SK-N-MC (cell line): ENCODE results near the gene DOCK4.

Experiments used
- DNase-seq: peaks from one replicate; pipeline ENCODE4 v3.0.0-alpha.2; 2011; ENCODE audit warnings: low read depth, low spot score
- H3K27ac ChIP-seq: fragments of 200-600 bp; sonication (generic); 2 replicates; pipeline ENCODE4 v1.5.1; 2016; ENCODE audit warnings: mixed run types
- H3K36me3 ChIP-seq: fragments of 200-600 bp; sonication (generic); 2 replicates; pipeline ENCODE4 v1.6.1; 2017; ENCODE audit warnings: antibody characterized with exemption, low read length, mixed read lengths; ENCODE audit not compliant: insufficient read depth
- H3K4me3 ChIP-seq: fragments of 200-600 bp; sonication (generic); 2 replicates; pipeline ENCODE4 v1.5.1; 2016
- H3K9ac ChIP-seq: fragments of 200-600 bp; sonication (generic); 2 replicates; pipeline ENCODE4 v1.8.0; 2017; ENCODE audit warnings: mixed run types, mixed read lengths; ENCODE audit not compliant: insufficient read length
- H3K9me3 ChIP-seq: fragments of 200-600 bp; sonication (generic); 2 replicates; pipeline ENCODE4 v1.6.1; 2017; ENCODE audit warnings: low read depth, mild to moderate bottlenecking, antibody characterized with exemption, low read length, moderate library complexity, mixed read lengths
- EZH2 ChIP-seq: fragments of 200-600 bp; sonication (generic); IDR thresholded peaks from one replicate; pipeline ENCODE4 v1.6.1; 2017; ENCODE audit warnings: antibody characterized with exemption
- FOXP2 ChIP-seq: optimal IDR thresholded peaks from 2 replicates; pipeline ENCODE3; 2011; ENCODE audit warnings: mild to moderate bottlenecking, moderate library complexity; ENCODE audit not compliant: insufficient read depth; ENCODE audit errors: extremely low read length, control extremely low read depth
- POLR2AphosphoS5 ChIP-seq: IDR thresholded peaks from 2 replicates; pipeline ENCODE4 v1.6.1; 2012; ENCODE audit warnings: mild to moderate bottlenecking, low read depth, low read length, borderline replicate concordance

Gene DOCK4

DNA sequence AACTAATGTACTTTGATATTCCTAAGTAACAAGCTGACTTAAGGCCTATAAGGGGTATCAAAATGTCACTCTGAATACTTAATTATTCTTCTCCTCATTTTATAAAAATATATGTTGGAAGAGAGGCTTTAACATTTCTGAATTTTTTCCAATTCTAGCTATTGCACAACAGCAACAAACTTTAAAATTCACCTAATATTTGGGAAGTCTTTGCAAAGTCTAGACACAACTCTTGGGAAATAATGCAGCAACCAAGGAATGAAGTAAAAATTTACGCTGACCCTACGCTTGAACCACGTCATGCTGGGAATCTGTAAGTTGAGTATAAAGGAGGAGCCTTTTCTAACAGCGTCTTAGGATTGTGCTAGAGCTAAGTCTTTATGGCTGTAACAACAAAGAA, 400.0 kb downstream of the DOCK4 start:
- H3K36me3 ChIP-seq, result no peaks in the 10 kb centered on the region
- no peak overlapping the region for H3K27ac ChIP-seq
- no peaks in the 10 kb centered on the region for H3K9me3 ChIP-seq
- DNase-seq, result no peak
- TF ChIP-seq EZH2 (no peak), POLR2AphosphoS5 (no peak), FOXP2 (no peak)
- H3K4me3 ChIP-seq, result no peak overlapping the region
- no peak overlapping the region for H3K9ac ChIP-seq

DNA sequence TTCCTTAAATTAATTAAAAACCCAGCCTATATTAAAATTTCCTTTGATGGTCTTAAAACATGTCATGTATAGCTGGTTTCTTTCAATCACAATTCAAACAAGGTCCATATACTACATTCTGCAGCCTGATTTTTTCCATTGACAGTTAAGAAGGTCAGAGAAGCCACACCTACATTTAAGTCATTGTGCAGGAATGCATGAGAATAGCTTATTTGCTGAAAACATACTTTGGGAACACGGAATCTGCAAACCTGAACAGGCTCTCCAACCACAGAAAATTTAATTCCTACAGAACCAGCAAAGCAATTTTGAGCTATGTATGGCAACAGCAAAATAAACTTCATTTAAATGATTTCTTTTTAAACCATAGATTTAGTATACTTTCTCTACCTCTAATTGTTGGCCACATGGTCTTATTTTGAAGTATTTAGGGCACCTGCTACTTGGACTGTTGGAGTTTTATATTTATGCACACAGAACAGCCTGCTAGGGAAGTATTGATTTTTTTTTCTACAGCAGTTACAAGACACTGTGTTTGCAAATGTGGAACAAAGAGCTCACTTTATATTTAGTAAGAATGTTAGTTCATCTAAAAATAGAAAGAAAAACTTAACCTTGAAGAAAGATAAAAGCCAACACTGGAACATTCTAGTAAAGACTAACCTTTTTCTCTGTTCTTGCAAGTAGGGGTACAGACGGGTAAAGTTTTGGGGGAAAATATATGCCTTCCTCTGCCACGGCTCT, 403.0 kb downstream of the DOCK4 start:
- Histone ChIP-seq H3K36me3 (no peaks in the 10 kb centered on the region), H3K9me3 (no peaks in the 10 kb centered on the region), H3K9ac (no peak overlapping the region), H3K4me3 (no peak overlapping the region), H3K27ac (no peak overlapping the region)
- DNase-seq, result no peak
- TF ChIP-seq FOXP2 (no peak), POLR2AphosphoS5 (no peak), EZH2 (no peak)

DNA sequence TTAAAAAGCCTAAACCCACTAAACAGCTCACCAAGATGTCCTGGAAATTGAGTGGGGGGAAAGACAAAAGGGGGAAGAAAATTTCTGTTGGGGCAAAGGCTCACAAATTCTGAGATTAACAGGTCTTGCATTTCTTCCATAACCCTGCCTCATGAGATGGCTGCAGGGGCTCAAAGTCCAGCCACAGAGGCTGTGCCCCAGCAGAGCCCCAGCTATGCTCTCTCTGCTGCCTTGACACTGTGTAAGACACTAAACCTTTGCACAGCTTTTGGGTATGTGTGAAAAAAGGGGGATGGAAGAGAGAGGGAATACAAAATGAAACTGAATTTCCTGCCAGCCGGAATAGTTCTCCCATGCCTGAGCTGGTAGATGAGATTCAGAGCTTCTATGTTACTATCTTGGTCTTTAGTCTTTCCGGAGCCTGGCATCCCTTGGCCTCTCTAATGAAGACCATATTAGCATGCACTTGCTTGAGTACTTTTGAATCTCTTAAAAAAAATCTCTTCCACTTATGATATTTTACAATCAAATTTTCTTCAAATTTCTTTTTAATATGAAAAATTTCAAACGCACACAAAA, 403.9 kb downstream of the DOCK4 start:
- H3K27ac ChIP-seq, result no peak overlapping the region
- H3K9me3 ChIP-seq, result peaks cover 6% of the 10 kb centered on the region; the same call in 1 of the 2 replicates
- no peak overlapping the region for H3K4me3 ChIP-seq
- TF ChIP-seq POLR2AphosphoS5 (no peak), EZH2 (no peak), FOXP2 (no peak)
- H3K9ac ChIP-seq, result no peak overlapping the region
- no peaks in the 10 kb centered on the region for H3K36me3 ChIP-seq
- DNase-seq, result no peak

DNA sequence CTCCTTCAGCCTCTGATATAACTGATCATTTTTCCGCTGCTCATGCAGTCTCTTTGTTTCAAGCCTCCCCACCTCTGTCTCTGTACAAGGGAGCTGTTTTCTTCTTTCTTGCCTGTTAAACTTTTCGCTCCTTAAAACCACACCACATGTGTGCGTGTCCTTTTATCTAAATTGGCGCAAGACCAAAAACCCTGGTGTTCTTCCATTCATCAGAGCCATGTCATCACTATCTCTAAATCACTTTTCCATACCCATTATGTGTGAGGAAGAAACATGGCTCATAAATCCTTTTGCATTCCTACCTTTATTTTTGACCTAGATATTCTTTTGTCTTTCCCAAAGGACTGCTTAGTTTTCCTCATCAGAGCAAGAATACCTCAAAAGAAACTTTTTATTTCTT, 404.9 kb downstream of the DOCK4 start:
- Histone ChIP-seq H3K4me3 (no peak overlapping the region), H3K9ac (no peak overlapping the region), H3K27ac (no peak overlapping the region), H3K9me3 (peaks cover 11% of the 10 kb centered on the region; the same call in 1 of the 2 replicates), H3K36me3 (no peaks in the 10 kb centered on the region)
- no peak for DNase-seq
- TF ChIP-seq EZH2, result no peak
- no peak for TF ChIP-seq FOXP2
- TF ChIP-seq POLR2AphosphoS5, result no peak

DNA sequence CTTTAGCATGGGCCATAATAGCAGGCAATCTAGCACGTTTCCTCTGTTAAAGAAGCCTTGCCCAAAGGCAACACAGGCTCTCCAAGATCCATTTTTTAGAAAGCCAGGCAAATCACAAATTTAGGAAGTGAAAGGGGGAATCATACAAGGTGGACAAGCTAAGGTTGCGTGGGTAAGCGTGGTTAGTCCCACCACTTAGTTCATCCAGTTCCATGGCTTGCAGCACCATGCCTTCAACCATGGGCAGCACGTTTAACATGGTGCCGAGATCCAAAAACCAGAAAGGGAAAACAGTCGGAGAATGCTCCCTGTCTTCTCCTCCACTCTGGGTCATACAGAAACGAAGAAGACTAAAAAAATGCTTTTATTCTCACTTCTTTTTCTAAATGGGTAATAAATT, 409.5 kb downstream of the DOCK4 start:
- no peaks in the 10 kb centered on the region for H3K36me3 ChIP-seq
- peaks cover 12% of the 10 kb centered on the region; the same call in 1 of the 2 replicates for H3K9me3 ChIP-seq
- H3K27ac ChIP-seq, result no peak overlapping the region
- DNase-seq, result no peak
- no peak for TF ChIP-seq EZH2
- no peak for TF ChIP-seq POLR2AphosphoS5
- no peak for TF ChIP-seq FOXP2
- H3K4me3 ChIP-seq, result no peak overlapping the region
- no peak overlapping the region for H3K9ac ChIP-seq

DNA sequence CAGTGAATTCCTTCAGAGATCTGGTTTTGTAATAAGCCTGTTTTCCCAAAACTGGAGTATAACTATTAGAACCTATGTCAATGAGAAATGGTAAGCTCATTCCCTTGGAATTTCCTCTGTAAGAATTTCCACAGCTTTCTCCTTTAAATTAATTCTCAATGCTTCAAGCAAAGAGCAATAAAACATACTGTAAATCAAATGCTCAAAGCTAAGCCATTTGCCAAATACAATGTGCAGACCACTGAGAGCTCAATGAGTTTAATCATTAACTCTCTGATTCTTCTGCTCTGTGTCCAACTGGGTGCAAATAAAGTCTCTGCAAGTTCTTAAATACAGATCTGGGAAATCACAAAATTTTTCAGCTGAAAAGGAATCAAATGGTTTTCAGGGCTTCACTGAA, 416.3 kb downstream of the DOCK4 start:
- no peak overlapping the region for H3K9ac ChIP-seq
- no peak for TF ChIP-seq POLR2AphosphoS5
- no peak overlapping the region for H3K27ac ChIP-seq
- H3K4me3 ChIP-seq, result no peak overlapping the region; the same call in 1 of the 2 replicates
- H3K36me3 ChIP-seq, result no peaks in the 10 kb centered on the region
- DNase-seq, result no peak
- H3K9me3 ChIP-seq, result no peaks in the 10 kb centered on the region; the same call in 1 of the 2 replicates

DNA sequence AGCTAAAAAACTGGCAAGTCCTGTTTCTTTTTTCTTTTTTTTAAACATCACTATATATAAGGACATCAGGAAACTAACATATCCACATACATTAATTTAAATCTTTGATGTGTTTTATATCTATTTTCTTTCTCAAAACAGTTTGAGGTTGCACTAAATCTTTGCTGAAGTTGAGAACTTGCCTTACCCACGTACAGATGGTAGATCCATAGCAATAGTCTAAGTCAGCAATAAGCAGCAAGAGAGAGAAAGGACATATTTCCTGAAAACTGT, 417.2 kb downstream of the DOCK4 start:
- DNase-seq, result no peak
- Histone ChIP-seq H3K9me3 (no peaks in the 10 kb centered on the region), H3K9ac (no peak overlapping the region), H3K4me3 (no peak overlapping the region), H3K27ac (no peak overlapping the region), H3K36me3 (no peaks in the 10 kb centered on the region)
- TF ChIP-seq EZH2, result no peak
- no peak for TF ChIP-seq POLR2AphosphoS5
- TF ChIP-seq FOXP2, result no peak

DNA sequence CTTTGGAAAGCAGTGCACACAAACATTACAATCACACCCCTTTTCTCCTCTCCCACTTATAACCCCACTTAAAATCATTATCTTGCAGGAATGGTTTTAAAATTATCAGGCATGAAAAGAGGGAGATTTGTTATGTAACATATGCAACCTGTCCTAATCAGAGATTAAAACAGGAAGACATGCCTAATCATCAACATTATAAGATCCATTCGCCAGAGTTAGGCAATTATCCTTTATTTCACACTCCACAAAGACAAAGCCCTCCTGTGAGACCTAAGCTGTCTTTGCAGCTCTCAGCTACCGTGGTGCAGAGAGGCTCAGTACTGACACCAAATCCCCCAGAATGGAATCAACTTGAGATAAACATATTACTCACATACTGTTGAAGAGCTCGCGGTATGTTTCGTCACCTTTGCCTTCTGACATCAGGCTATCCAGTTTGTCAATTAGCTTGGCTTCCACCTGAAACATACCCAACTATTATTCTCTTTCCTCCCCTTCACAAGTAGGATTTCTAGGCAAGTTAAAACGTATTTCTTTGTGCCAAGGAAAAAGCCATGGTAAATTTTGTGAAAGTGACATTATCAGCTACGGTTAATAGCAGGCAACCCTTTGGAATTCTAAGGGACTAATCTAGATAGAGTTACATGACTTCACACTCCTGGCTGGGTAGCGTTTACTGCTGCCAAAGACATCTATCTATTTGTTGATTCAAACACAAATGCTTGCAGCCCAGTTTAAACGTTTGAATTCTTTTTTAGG, 417.7 kb downstream of the DOCK4 start:
- Histone ChIP-seq H3K4me3 (no peak overlapping the region), H3K9me3 (no peaks in the 10 kb centered on the region), H3K36me3 (no peaks in the 10 kb centered on the region), H3K27ac (no peak overlapping the region), H3K9ac (no peak overlapping the region)
- no peak for TF ChIP-seq POLR2AphosphoS5
- TF ChIP-seq FOXP2, result no peak
- TF ChIP-seq EZH2, result no peak
- no peak for DNase-seq
